Upper lobe of right lung (tissue), 1 donor: Measurements from ENCODE around the gene INPP4B. TPM values are rescaled to one million over a fixed set of nuclear protein-coding genes. Genes with fewer than 3 reads are reported as not detected.

ENCODE experiments used
- ATAC-seq: fragments of 200-7000 bp; cut with Tn5 transposase; one replicate; pipeline ENCODE4 v1.9.1; 2020; ENCODE audit warnings: mild to moderate bottlenecking, moderate library complexity
- DNase-seq: peaks from one replicate; pipeline ENCODE4 v3.0.0-alpha.2; 2020
- H3K27ac ChIP-seq: fragments of 200-600 bp; one replicate; pipeline ENCODE4 v1.8.0; 2022
- H3K27me3 ChIP-seq: fragments of 200-600 bp; one replicate; pipeline ENCODE4 v1.8.0; 2022; ENCODE audit warnings: mild to moderate bottlenecking
- H3K36me3 ChIP-seq: fragments of 200-600 bp; one replicate; pipeline ENCODE4 v1.8.0; 2022
- H3K4me1 ChIP-seq: fragments of 200-600 bp; one replicate; pipeline ENCODE4 v1.8.0; 2022
- H3K4me3 ChIP-seq: fragments of 200-600 bp; one replicate; pipeline ENCODE4 v1.8.0; 2022; ENCODE audit warnings: mild to moderate bottlenecking
- H3K9me3 ChIP-seq: fragments of 200-600 bp; one replicate; pipeline ENCODE4 v1.8.0; 2022
- CTCF ChIP-seq: fragments of 200-600 bp; IDR thresholded peaks from one replicate; pipeline ENCODE4 v1.8.0; 2022; ENCODE audit warnings: antibody characterized with exemption
- intact Hi-C: fragments of 100-400 bp; cut with DNase I; formaldehyde crosslinking; loops from one replicate; pipeline ENCODE4 v1.11.0; 2022
- total RNA-seq: library from RNA; stranded (reverse); fragmentation: NEBNext Ultra II Directional; extraction: Animal tissue kit (Norgen Biotek cat#: 25700); gene quantifications from one replicate; pipeline ENCODE4 v1.2.1, GENCODE V29; 2021
- donor health status: DM: no; HTN: yes; CAD: no; lungs with severe emphysema.

INPP4B gene
- total RNA-seq, 1 donor from 2014 or later = 20.7 TPM

GRCh38 chr4:142465526-142465925, 380.6 kb downstream of the INPP4B start:
- no peak for TF ChIP-seq CTCF

GRCh38 chr4:142463206-142463605, 382.9 kb downstream of the INPP4B start:
- no peak overlapping the region for H3K4me3 ChIP-seq
- intact Hi-C loops = no loop called here
- no peak for TF ChIP-seq CTCF
- H3K27me3 ChIP-seq = no peaks in the 10 kb centered on the region
- no peaks in the 10 kb centered on the region for H3K9me3 ChIP-seq
- no peak overlapping the region for H3K27ac ChIP-seq
- DNase-seq (no peak), ATAC-seq (no peak)
- H3K4me1 ChIP-seq = no peaks in the 10 kb centered on the region
- H3K36me3 ChIP-seq = no peaks in the 10 kb centered on the region

More at GRCh38 chr4:142465526-142465925, 380.6 kb downstream of the INPP4B start:
- no peaks in the 10 kb centered on the region for H3K4me1 ChIP-seq
- no peaks in the 10 kb centered on the region for H3K36me3 ChIP-seq
- ATAC-seq = no peak
- no peak for DNase-seq
- no peak overlapping the region for H3K27ac ChIP-seq
- no peak overlapping the region for H3K4me3 ChIP-seq
- no peaks in the 10 kb centered on the region for H3K9me3 ChIP-seq
- intact Hi-C loops = no loop called here
- no peaks in the 10 kb centered on the region for H3K27me3 ChIP-seq

- no peak for DNase-seq
- no peak overlapping the region for H3K27ac ChIP-seq
- ATAC-seq = no peak
- no peaks in the 10 kb centered on the region for H3K36me3 ChIP-seq
- H3K9me3 ChIP-seq = no peaks in the 10 kb centered on the region
- no peaks in the 10 kb centered on the region for H3K27me3 ChIP-seq
- H3K4me3 ChIP-seq = no peak overlapping the region
- no peak for TF ChIP-seq CTCF
- no peaks in the 10 kb centered on the region for H3K4me1 ChIP-seq
- intact Hi-C loops = no loop called here
Observed at GRCh38 chr4:142452161-142452855, 393.8 kb downstream of the INPP4B start.

- DNase-seq = no peak
- H3K36me3 ChIP-seq = no peaks in the 10 kb centered on the region
- no peaks in the 10 kb centered on the region for H3K9me3 ChIP-seq
- no peak overlapping the region for H3K27ac ChIP-seq
- H3K27me3 ChIP-seq = no peaks in the 10 kb centered on the region
- TF ChIP-seq CTCF = no peak
- intact Hi-C loops = no loop called here
- H3K4me3 ChIP-seq = no peak overlapping the region
- no peaks in the 10 kb centered on the region for H3K4me1 ChIP-seq
- ATAC-seq = no peak
Observed at GRCh38 chr4:142449771-142450373, 396.2 kb downstream of the INPP4B start.

GRCh38 chr4:142447009-142447408, 399.1 kb downstream of the INPP4B start:
- no peaks in the 10 kb centered on the region for H3K27me3 ChIP-seq
- DNase-seq = no peak
- no peaks in the 10 kb centered on the region for H3K36me3 ChIP-seq
- no peaks in the 10 kb centered on the region for H3K9me3 ChIP-seq
- no peaks in the 10 kb centered on the region for H3K4me1 ChIP-seq
- intact Hi-C loops = no loop called here
- H3K4me3 ChIP-seq = no peak overlapping the region
- TF ChIP-seq CTCF = no peak
- no peak overlapping the region for H3K27ac ChIP-seq
- no peak for ATAC-seq
